Stomach (tissue), 9 donors: ENCODE results near the gene LRRC9. TPM values are rescaled to one million over a fixed set of nuclear protein-coding genes. Genes with fewer than 3 reads are reported as not detected.
"Not testable (repeated sequence)": the region's sequence is repeated elsewhere in the genome, so short reads cannot be mapped to it uniquely, and the experiment has no call there.

Experiments used
- DNase-seq, 2 donors: peaks; one replicate each; pipeline versions ENCODE4 v3.0.0 to v3.0.0-alpha.2; 2013 to 2019
- H3K27ac ChIP-seq, 5 donors: fragments of 200-600 bp in 4 of 5; sonication (generic) in 4 of 5; one replicate each; pipeline ENCODE4 v1.5.1; 2013 to 2019; ENCODE audit warnings: mild to moderate bottlenecking in 1 of 5, moderate library complexity in 1 of 5
- H3K27me3 ChIP-seq, 3 donors: fragments of 200-600 bp; sonication (generic); one replicate each; pipeline ENCODE4 v1.5.1; 2017 to 2019; ENCODE audit warnings: mixed run types in 1 of 3
- H3K36me3 ChIP-seq, 4 donors: fragments of 200-600 bp; sonication (generic); 1 replicate in 3 of 4; 2 replicates in 1 of 4; pipeline ENCODE4 v1.5.1; 2016 to 2019
- H3K4me1 ChIP-seq, 4 donors: fragments of 200-600 bp; sonication (generic); one replicate each; pipeline ENCODE4 v1.5.1; 2016 to 2019
- H3K4me3 ChIP-seq, 4 donors: fragments of 200-600 bp; sonication (generic) in 3 of 4; one replicate each; pipeline ENCODE4 v1.5.1; 2016 to 2019; ENCODE audit warnings: mild to moderate bottlenecking in 1 of 4
- H3K9me3 ChIP-seq, 4 donors: fragments of 200-600 bp; sonication (generic); one replicate each; pipeline ENCODE4 v1.5.1; 2016 to 2019
- EP300 ChIP-seq: sonication (generic); formaldehyde crosslinking; IDR thresholded peaks from one replicate; pipeline ENCODE4 v1.6.1; 2017; ENCODE audit warnings: antibody characterized with exemption
- POLR2A ChIP-seq, 4 donors: fragments of 450-650 bp; IDR thresholded peaks; one replicate each; pipeline ENCODE4 v1.6.1; 2016; ENCODE audit warnings: antibody characterized with exemption in 4 of 4, control low read depth in 2 of 4, mild to moderate bottlenecking in 1 of 4, moderate library complexity in 1 of 4
- POLR2AphosphoS5 ChIP-seq, 3 donors: sonication (generic); formaldehyde crosslinking; IDR thresholded peaks; one replicate each; pipeline ENCODE4 v1.6.1; 2016; ENCODE audit warnings: antibody characterized with exemption in 3 of 3
- WGBS, 5 donors: extraction: QIAGEN DNeasy Blood & Tissue Kit in 3 of 5; methylation state at CpG; one replicate each; pipeline versions ENCODE4 v1.1.5 to v1.1.7; 2013 to 2018; 5-methylcytosine and 5-hydroxymethylcytosine counted together
- intact Hi-C: fragments of 100-400 bp; cut with DNase I; formaldehyde crosslinking; loops from one replicate; pipeline ENCODE4 v1.15.1; 2023; ENCODE audit warnings: low total_unique reads
- polyA plus RNA-seq, 3 donors: library from polyadenylated mRNA; stranded (reverse); fragments of 200-250 nt; gene quantifications; one replicate each; pipeline ENCODE4 v1.2.3, GENCODE V29; 2013
- total RNA-seq, 5 donors: library from RNA; depleted of rRNA; stranded (reverse); fragments of >200 nt; gene quantifications; one replicate each; pipeline versions ENCODE4 v1.1.0 to v1.2.3, GENCODE V29; 2014 to 2016
- TF ChIP-seq, protein P1 (sequence below), 7 experiments: fragments of 450-650 bp in 4 of 7; fragments of 200-600 bp in 3 of 7; sonication (generic) in 3 of 7; IDR thresholded peaks; one replicate each; pipeline ENCODE4 v1.5.1; 2016 to 2019; ENCODE audit warnings: antibody characterized with exemption in 7 of 7, control low read depth in 2 of 7, mild to moderate bottlenecking in 1 of 7
- donor health status: healthy with polysubstance abuse.
- donor health status: Bipolar disorder and iron deficiency.
- donor health status: healthy.

LRRC9 gene
- total and polyA plus RNA-seq, 8 donors, result not detected

DNA sequence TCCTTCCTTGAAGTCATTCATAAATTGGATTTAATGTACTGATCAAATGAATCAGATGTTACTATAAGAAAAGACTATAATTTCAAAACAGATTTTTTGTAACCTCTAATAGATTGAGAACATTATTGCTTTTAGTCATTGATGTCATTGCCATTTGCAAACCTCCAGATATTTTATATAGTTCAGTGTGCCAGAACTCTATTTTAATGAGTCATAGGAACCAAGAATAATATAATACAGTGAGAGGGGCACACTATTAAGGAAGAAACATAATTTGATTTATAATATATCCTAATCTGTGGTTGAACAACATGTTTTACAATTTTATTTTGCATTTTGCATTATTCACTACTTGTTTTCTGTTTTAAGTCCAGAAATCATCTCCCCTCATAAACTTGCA is 78.0 kb downstream of the LRRC9 start:
- H3K27me3 ChIP-seq, result no peaks in the 10 kb centered on the region
- no peak overlapping the region for H3K4me3 ChIP-seq
- no peak for DNase-seq
- no peaks in the 10 kb centered on the region for H3K36me3 ChIP-seq
- TF ChIP-seq POLR2A (IDR thresholded peaks at IDR 0.05), result no peak
- no peak for TF ChIP-seq POLR2AphosphoS5 (IDR thresholded peaks at IDR 0.05)
- TF ChIP-seq, protein P1, sequence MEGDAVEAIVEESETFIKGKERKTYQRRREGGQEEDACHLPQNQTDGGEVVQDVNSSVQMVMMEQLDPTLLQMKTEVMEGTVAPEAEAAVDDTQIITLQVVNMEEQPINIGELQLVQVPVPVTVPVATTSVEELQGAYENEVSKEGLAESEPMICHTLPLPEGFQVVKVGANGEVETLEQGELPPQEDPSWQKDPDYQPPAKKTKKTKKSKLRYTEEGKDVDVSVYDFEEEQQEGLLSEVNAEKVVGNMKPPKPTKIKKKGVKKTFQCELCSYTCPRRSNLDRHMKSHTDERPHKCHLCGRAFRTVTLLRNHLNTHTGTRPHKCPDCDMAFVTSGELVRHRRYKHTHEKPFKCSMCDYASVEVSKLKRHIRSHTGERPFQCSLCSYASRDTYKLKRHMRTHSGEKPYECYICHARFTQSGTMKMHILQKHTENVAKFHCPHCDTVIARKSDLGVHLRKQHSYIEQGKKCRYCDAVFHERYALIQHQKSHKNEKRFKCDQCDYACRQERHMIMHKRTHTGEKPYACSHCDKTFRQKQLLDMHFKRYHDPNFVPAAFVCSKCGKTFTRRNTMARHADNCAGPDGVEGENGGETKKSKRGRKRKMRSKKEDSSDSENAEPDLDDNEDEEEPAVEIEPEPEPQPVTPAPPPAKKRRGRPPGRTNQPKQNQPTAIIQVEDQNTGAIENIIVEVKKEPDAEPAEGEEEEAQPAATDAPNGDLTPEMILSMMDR (IDR thresholded peaks at IDR 0.05), result no peak
- TF ChIP-seq EP300, result no peak
- intact Hi-C loops, result no loop called here
- peaks cover 3 to 7% (median 5%) of the 10 kb centered on the region in 4 donors for H3K4me1 ChIP-seq
- H3K9me3 ChIP-seq, result no peaks in the 10 kb centered on the region
- no peak overlapping the region for H3K27ac ChIP-seq

DNA sequence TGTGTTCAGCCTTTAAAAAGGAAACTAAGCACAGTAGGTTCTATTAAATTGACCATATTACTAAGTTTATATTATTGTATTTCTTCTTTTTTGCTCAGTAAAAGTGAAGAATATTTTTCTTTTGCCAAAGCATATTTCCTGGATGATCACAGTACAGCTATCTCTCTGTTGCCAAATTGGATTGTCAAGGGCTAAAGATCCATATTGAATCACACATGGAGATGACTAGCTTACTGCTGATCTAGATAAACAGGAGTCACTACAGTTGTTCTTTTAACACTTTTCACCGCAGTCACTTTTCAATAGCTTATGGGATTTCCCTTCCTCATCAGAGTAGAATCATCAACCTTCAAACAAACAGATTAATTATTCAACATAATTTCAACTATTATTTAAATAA is 78.6 kb downstream of the LRRC9 start:
- WGBS, 5 donors, result 85 to 100% (median 93%) methylated on average over 1 of the region's 1 CpG
- Histone ChIP-seq H3K36me3 (no peaks in the 10 kb centered on the region), H3K9me3 (no peaks in the 10 kb centered on the region), H3K4me1 (peaks cover 6 to 11% (median 9%) of the 10 kb centered on the region in 4 donors), H3K4me3 (no peak overlapping the region), H3K27me3 (no peaks in the 10 kb centered on the region), H3K27ac (no peak overlapping the region)
- intact Hi-C loops, result no loop called here
- no peak for TF ChIP-seq POLR2A (IDR thresholded peaks at IDR 0.05)
- TF ChIP-seq POLR2AphosphoS5 (IDR thresholded peaks at IDR 0.05), result no peak
- TF ChIP-seq EP300, result no peak
- TF ChIP-seq, protein P1 (IDR thresholded peaks at IDR 0.05), result no peak
- no peak for DNase-seq

DNA sequence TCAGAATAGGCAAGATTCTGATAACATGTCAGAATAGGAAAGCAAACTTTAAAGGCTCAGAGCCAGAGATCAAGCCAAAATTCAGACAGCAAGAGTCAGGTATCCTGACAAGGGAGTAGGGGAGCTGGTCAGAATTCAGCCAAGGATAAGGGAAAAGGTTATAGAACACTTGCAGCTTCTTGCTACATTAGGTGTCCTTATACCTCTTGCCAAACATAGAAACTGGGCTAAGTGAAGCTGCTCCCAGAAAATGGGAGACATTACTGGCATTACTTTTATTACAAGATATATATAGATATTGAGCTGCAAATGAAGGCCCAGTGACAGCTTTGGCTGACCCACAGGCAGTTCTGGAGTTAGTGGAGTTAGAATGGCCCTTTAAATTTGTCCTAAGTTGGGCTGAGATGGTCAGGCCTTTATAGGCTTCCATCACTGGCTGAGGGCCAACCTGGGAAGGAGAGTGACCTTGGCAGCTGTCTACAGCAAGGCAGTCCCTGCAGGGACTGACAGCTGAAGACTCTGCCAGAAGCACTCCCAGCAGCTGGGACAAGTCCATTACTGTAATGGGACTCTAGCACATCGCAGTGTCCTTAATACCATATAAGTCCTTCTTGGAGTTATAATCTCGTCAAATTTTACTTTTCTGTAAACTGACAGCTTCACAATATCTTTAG is 83.0 kb downstream of the LRRC9 start:
- intact Hi-C loops, result no loop called here
- no peak overlapping the region for H3K27ac ChIP-seq

DNA sequence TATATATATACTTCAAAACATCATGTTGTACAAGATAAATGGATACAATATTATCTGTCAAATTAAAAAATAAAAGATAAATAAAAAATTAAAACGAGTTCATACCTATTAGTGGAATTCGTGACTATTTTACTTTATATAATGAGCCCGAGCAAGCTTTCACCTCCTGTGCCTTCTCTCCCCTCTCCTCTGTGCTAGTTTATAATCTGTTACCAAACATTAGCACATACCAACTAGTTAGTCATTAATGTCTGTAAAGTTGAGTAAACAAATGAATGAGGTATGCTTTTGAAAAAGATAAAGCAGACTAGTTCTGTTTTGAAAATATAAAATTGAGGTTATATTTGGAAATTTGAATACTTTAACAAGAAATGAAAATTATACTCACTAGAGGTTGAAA is 84.0 kb downstream of the LRRC9 start:
- Histone ChIP-seq H3K4me1 (peaks cover 6 to 18% (median 10%) of the 10 kb centered on the region in 4 donors), H3K4me3 (no peak overlapping the region), H3K27ac (no peak overlapping the region), H3K36me3 (no peaks in the 10 kb centered on the region), H3K9me3 (no peaks in the 10 kb centered on the region), H3K27me3 (no peaks in the 10 kb centered on the region)
- peak in 1 of 2 donors; percentile 56 for DNase-seq
- intact Hi-C loops, result no loop called here
- TF ChIP-seq POLR2AphosphoS5 (IDR thresholded peaks at IDR 0.05), result no peak
- TF ChIP-seq POLR2A (IDR thresholded peaks at IDR 0.05), result no peak
- TF ChIP-seq EP300, result no peak
- TF ChIP-seq, protein P1 (IDR thresholded peaks at IDR 0.05), result no peak
- WGBS, 5 donors, result 19 to 49% (median 33%) methylated on average over 3 of the region's 3 CpGs

More for the DNA sequence above, 83.0 kb downstream of the LRRC9 start:
- peaks cover 6 to 18% (median 10%) of the 10 kb centered on the region in 4 donors for H3K4me1 ChIP-seq
- DNase-seq, result peak; percentile 59 to 61
- TF ChIP-seq POLR2A (IDR thresholded peaks at IDR 0.05), result no peak
- H3K4me3 ChIP-seq, result no peak overlapping the region
- H3K36me3 ChIP-seq, result no peaks in the 10 kb centered on the region
- WGBS, 5 donors, result 43 to 61% (median 50%) methylated on average over 2 of the region's 2 CpGs
- no peaks in the 10 kb centered on the region for H3K27me3 ChIP-seq
- H3K9me3 ChIP-seq, result no peaks in the 10 kb centered on the region

DNA sequence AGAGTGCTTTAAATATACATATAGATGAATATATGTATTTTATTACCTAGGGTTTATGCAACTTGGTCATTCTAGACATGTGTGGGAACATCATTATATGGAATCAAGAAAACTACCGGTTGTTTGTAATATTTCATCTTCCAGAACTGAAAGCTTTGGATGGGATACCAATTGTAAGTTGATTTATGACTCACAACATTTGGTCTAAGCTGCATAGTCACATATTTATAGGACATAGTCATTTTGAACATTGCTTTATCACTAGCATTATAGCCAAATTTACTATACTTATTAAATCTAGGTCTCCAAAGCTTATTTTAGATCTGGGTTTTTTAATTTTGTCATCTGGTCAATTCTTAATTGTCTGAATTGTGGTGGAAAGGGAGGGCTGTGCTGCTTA is 88.1 kb downstream of the LRRC9 start:
- Histone ChIP-seq H3K36me3 (no peaks in the 10 kb centered on the region), H3K27ac (no peak overlapping the region), H3K27me3 (no peaks in the 10 kb centered on the region), H3K4me1 (peaks cover 2 to 13% (median 3%) of the 10 kb centered on the region in 4 donors), H3K9me3 (peaks cover 0 to 11% (median 5%) of the 10 kb centered on the region in 4 donors), H3K4me3 (no peak overlapping the region)
- intact Hi-C loops, result no loop called here
- 59 to 85% (median 81%) methylated on average over 1 of the region's 1 CpG for WGBS, 5 donors
- TF ChIP-seq POLR2AphosphoS5 (IDR thresholded peaks at IDR 0.05) (no peak), EP300 (no peak), POLR2A (IDR thresholded peaks at IDR 0.05) (no peak)
- TF ChIP-seq, protein P1 (IDR thresholded peaks at IDR 0.05), result no peak
- DNase-seq, result no peak

DNA sequence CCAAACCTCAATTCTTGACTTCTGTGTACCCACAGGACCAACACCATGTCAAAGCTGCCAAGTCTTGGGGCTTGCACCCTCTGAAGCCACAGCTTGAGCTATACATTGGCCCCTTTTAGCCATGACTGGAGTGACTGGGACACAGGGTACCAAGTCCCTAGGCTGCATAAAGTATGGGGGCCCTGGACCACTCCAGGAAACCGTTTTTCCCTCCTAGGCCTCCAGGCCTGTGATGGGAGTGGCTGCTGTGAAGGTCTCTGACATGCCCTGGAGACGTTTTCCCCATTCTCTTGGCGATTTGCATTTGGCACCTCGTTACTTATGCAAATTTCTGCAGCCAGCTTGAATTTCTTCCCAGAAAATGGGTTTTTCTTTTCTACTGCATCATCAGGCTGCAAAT is 90.3 kb downstream of the LRRC9 start:
- H3K27me3 ChIP-seq, H3K4me3 ChIP-seq, intact Hi-C loops, H3K27ac ChIP-seq, DNase-seq, H3K36me3 ChIP-seq, H3K4me1 ChIP-seq: not testable (repeated sequence)
- H3K9me3 ChIP-seq, result peaks cover 0 to 18% (median 6%) of the 10 kb centered on the region in 4 donors
- 45 to 56% (median 55%) methylated on average over 4 of the region's 4 CpGs for WGBS, 5 donors
